NCI-H2081 treated with DMSO at 0.1 percent for 48 hours (cell line): ENCODE measurements around the gene METTL2A.
"Not testable (repeated sequence)": the region's sequence is repeated elsewhere in the genome, so short reads cannot be mapped to it uniquely, and the experiment has no call there.

Experiments
- DNase-seq: peaks from one replicate; lab custom pipeline; 2025; lab: John Stamatoyannopoulos, UW

The METTL2A gene

GRCh38 chr17:62423647-62424461, at the start of gene METTL2A:
Gene METTL2A (plus strand): TSS chr17:62423897. CDS start chr17:62423903, 6 bp downstream.
- DNase-seq, result peak; percentile 75

GRCh38 chr17:62380253-62380652, 43.4 kb upstream of the METTL2A start, which contains the start of gene EFCAB3:
Gene EFCAB3 (plus strand): TSS chr17:62380553. CDS start chr17:62382980, 2,427 bp downstream.
- no peak for DNase-seq

GRCh38 chr17:62381561-62381960, 42.1 kb upstream of the METTL2A start:
- DNase-seq, result no peak

GRCh38 chr17:62388856-62389255, 34.8 kb upstream of the METTL2A start:
- DNase-seq, result no peak

GRCh38 chr17:62392908-62393307, 30.8 kb upstream of the METTL2A start:
- no peak for DNase-seq

- DNase-seq, result no peak
These were observed 24.8 kb upstream of the METTL2A start for GRCh38 chr17:62398891-62399290.

GRCh38 chr17:62405451-62405850, 18.2 kb upstream of the METTL2A start:
- no peak for DNase-seq

- DNase-seq, result not testable (repeated sequence)
These were observed 10.6 kb upstream of the METTL2A start for GRCh38 chr17:62413090-62413489.

- not testable (repeated sequence) for DNase-seq
These were observed 2.5 kb downstream of the METTL2A start for GRCh38 chr17:62426214-62426613.

GRCh38 chr17:62435251-62435650, 11.6 kb downstream of the METTL2A start:
- DNase-seq, result not testable (repeated sequence)

- DNase-seq, result not testable (repeated sequence)
These were observed 17.5 kb downstream of the METTL2A start for GRCh38 chr17:62441181-62441580.

GRCh38 chr17:62444063-62444462, 20.4 kb downstream of the METTL2A start:
- no peak for DNase-seq

GRCh38 chr17:62445791-62446190, 22.1 kb downstream of the METTL2A start:
- DNase-seq, result not testable (repeated sequence)

- DNase-seq, result not testable (repeated sequence)
These were observed 28.5 kb downstream of the METTL2A start for GRCh38 chr17:62452195-62452594.

GRCh38 chr17:62453041-62453440, 29.3 kb downstream of the METTL2A start:
- not testable (repeated sequence) for DNase-seq

GRCh38 chr17:62453656-62454055, 30.0 kb downstream of the METTL2A start:
- DNase-seq, result not testable (repeated sequence)

GRCh38 chr17:62454111-62454510, 30.4 kb downstream of the METTL2A start:
- not testable (repeated sequence) for DNase-seq

- DNase-seq, result no peak
These were observed 32.3 kb downstream of the METTL2A start for GRCh38 chr17:62456016-62456415.

GRCh38 chr17:62458483-62458882, 34.8 kb downstream of the METTL2A start:
- DNase-seq, result not testable (repeated sequence)

GRCh38 chr17:62464422-62464821, 40.7 kb downstream of the METTL2A start:
- not testable (repeated sequence) for DNase-seq

GRCh38 chr17:62465271-62465670, 41.6 kb downstream of the METTL2A start:
- DNase-seq, result not testable (repeated sequence)

GRCh38 chr17:62470666-62471379, 47.1 kb downstream of the METTL2A start:
- peak; percentile 11 for DNase-seq

- not testable (repeated sequence) for DNase-seq
These were observed 47.7 kb downstream of the METTL2A start for GRCh38 chr17:62471380-62471880.
